Ishikawa (cell line): ENCODE data around the gene GART.

Experiments used
- CEBPB ChIP-seq: IDR thresholded peaks from 2 replicates; pipeline ENCODE4 v1.6.1; 2012
- CREB1 ChIP-seq: IDR thresholded peaks from 2 replicates; pipeline ENCODE4 v1.6.1; 2012; ENCODE audit warnings: low read depth
- EGR1 ChIP-seq: IDR thresholded peaks from 2 replicates; pipeline ENCODE4 v1.6.1; 2012
- EP300 ChIP-seq: IDR thresholded peaks from 2 replicates; pipeline ENCODE4 v1.6.1; 2012; ENCODE audit warnings: borderline replicate concordance
- FOXM1 ChIP-seq: IDR thresholded peaks from 2 replicates; pipeline ENCODE4 v1.6.1; 2012; ENCODE audit warnings: low read depth, borderline replicate concordance
- MAX ChIP-seq: IDR thresholded peaks from 2 replicates; pipeline ENCODE4 v1.6.1; 2012
- NFIC ChIP-seq: IDR thresholded peaks from 2 replicates; pipeline ENCODE4 v1.6.1; 2012
- RAD21 ChIP-seq: IDR thresholded peaks from 2 replicates; pipeline ENCODE4 v1.6.1; 2012; ENCODE audit warnings: low read depth
- REST ChIP-seq: IDR thresholded peaks from 2 replicates; pipeline ENCODE4 v1.6.1; 2012; ENCODE audit warnings: low read depth, mild to moderate bottlenecking
- TAF1 ChIP-seq: IDR thresholded peaks from 2 replicates; pipeline ENCODE4 v1.6.1; 2012; ENCODE audit warnings: low read depth, mild to moderate bottlenecking
- TCF12 ChIP-seq: IDR thresholded peaks from 2 replicates; pipeline ENCODE4 v1.6.1; 2012; ENCODE audit warnings: low read depth
- TEAD4 ChIP-seq: IDR thresholded peaks from 2 replicates; pipeline ENCODE4 v1.6.1; 2012
- USF1 ChIP-seq: IDR thresholded peaks from 2 replicates; pipeline ENCODE4 v1.6.1; 2012
- YY1 ChIP-seq: IDR thresholded peaks from 2 replicates; pipeline ENCODE4 v1.6.1; 2012; ENCODE audit warnings: low read depth
- ZBTB7A ChIP-seq: IDR thresholded peaks from 2 replicates; pipeline ENCODE4 v1.6.1; 2012; ENCODE audit warnings: low read depth

Gene GART

GRCh38 chr21:33558777-33559421, 17.0 kb upstream of the GART start:
- TF ChIP-seq YY1 (no peak), FOXM1 (no peak), REST (no peak), MAX (no peak), EP300 (no peak), TAF1 (no peak), RAD21 (no peak), TCF12 (no peak), TEAD4 (no peak), USF1 (no peak), CEBPB (no peak), CREB1 (no peak), ZBTB7A (no peak)

- TF ChIP-seq EGR1 (no peak), RAD21 (no peak), EP300 (no peak), CEBPB (no peak), TEAD4 (no peak), FOXM1 (no peak), TAF1 (no peak), REST (no peak)
These were observed 15.5 kb upstream of the GART start for GRCh38 chr21:33557447-33557846.

DNA sequence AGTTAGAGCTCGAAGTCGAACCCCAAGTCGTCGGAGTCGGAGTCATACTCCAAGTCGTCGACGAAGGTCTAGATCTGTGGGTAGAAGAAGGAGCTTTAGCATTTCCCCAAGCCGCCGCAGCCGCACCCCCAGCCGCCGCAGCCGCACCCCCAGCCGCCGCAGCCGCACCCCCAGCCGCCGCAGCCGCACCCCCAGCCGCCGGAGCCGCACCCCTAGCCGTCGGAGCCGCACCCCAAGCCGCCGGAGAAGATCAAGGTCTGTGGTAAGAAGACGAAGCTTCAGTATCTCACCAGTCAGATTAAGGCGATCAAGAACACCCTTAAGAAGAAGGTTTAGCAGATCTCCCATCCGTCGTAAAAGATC, 13.0 kb upstream of the GART start:
- TF ChIP-seq MAX: no peak
- no peak for TF ChIP-seq NFIC
- no peak for TF ChIP-seq FOXM1
- TF ChIP-seq EGR1: no peak
- no peak for TF ChIP-seq TCF12
- no peak for TF ChIP-seq EP300
- no peak for TF ChIP-seq YY1
- no peak for TF ChIP-seq REST
- no peak for TF ChIP-seq USF1
- no peak for TF ChIP-seq TEAD4
- TF ChIP-seq CEBPB: no peak
- no peak for TF ChIP-seq ZBTB7A
- no peak for TF ChIP-seq TAF1
- TF ChIP-seq RAD21: no peak
- no peak for TF ChIP-seq CREB1

DNA sequence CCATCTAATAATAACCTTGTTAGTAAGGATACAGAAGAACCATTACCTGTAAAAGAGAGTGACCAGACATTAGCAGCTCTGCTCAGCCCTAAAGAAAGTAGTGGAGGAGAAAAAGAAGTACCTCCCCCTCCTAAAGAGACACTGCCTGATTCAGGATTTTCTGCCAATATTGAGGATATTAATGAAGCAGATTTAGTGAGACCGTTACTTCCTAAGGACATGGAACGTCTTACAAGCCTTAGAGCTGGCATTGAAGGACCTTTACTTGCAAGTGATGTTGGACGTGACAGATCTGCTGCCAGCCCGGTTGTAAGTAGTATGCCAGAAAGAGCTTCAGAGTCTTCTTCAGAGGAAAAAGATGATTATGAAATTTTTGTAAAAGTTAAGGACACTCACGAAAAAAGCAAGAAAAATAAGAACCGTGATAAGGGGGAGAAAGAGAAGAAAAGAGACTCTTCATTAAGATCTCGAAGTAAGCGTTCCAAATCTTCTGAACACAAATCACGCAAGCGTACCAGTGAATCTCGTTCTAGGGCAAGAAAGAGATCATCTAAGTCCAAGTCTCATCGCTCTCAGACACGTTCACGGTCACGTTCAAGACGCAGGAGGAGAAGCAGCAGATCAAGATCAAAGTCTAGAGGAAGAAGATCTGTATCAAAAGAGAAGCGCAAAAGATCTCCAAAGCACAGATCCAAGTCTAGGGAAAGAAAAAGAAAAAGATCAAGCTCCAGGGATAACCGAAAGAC, 12.5 kb upstream of the GART start:
- TF ChIP-seq EP300: no peak
- TF ChIP-seq TEAD4: no peak
- no peak for TF ChIP-seq TAF1
